ENCODE results near the gene SFMBT1. TPM values are rescaled to one million over a fixed set of nuclear protein-coding genes. Genes with fewer than 3 reads are reported as not detected.

SFMBT1 gene
- total RNA-seq, 6 experiments from 2014 or later: 3.0 to 4.8 (median 3.9) TPM

GRCh38 chr3:52890735-52891134 is 155.1 kb downstream of the SFMBT1 start:
- no peak overlapping the region; the same call in 1 of the 2 replicates for H3K27ac Mint-ChIP-seq
- H3K9me3 Mint-ChIP-seq: no peaks in the 10 kb centered on the region
- DNase-seq: no peak
- H3K36me3 Mint-ChIP-seq (ENCODE audit: low read depth): peaks cover 2% of the 10 kb centered on the region; the same call in 1 of the 2 replicates
- H3K27me3 Mint-ChIP-seq (ENCODE audit: insufficient read depth): no peaks in the 10 kb centered on the region
- H3K4me1 Mint-ChIP-seq (ENCODE audit: low read depth): peaks cover 52% of the 10 kb centered on the region
- H3K4me3 Mint-ChIP-seq: no peak overlapping the region
- TF ChIP-seq CTCF (IDR thresholded peaks at IDR 0.05): no peak

GRCh38 chr3:52889901-52890300 is 156.0 kb downstream of the SFMBT1 start:
- Mint-ChIP-seq H3K4me1 (ENCODE audit: low read depth) (peaks cover 54% of the 10 kb centered on the region), H3K27me3 (ENCODE audit: insufficient read depth) (no peaks in the 10 kb centered on the region), H3K9me3 (no peaks in the 10 kb centered on the region), H3K36me3 (ENCODE audit: low read depth) (peaks cover 10% of the 10 kb centered on the region), H3K4me3 (no peak overlapping the region), H3K27ac (peak overlapping the region; percentile 16; the same call in 1 of the 2 replicates)
- no peak for TF ChIP-seq CTCF (IDR thresholded peaks at IDR 0.05)
- no peak for DNase-seq

GRCh38 chr3:52887166-52887565 is 158.7 kb downstream of the SFMBT1 start:
- no peak for DNase-seq
- peaks cover 15% of the 10 kb centered on the region for H3K36me3 Mint-ChIP-seq (ENCODE audit: low read depth)
- H3K9me3 Mint-ChIP-seq: no peaks in the 10 kb centered on the region
- no peak for TF ChIP-seq CTCF (IDR thresholded peaks at IDR 0.05)
- H3K27ac Mint-ChIP-seq: no peak overlapping the region
- peaks cover 30% of the 10 kb centered on the region for H3K4me1 Mint-ChIP-seq (ENCODE audit: low read depth)
- H3K4me3 Mint-ChIP-seq: no peak overlapping the region
- no peaks in the 10 kb centered on the region for H3K27me3 Mint-ChIP-seq (ENCODE audit: insufficient read depth)

DNA sequence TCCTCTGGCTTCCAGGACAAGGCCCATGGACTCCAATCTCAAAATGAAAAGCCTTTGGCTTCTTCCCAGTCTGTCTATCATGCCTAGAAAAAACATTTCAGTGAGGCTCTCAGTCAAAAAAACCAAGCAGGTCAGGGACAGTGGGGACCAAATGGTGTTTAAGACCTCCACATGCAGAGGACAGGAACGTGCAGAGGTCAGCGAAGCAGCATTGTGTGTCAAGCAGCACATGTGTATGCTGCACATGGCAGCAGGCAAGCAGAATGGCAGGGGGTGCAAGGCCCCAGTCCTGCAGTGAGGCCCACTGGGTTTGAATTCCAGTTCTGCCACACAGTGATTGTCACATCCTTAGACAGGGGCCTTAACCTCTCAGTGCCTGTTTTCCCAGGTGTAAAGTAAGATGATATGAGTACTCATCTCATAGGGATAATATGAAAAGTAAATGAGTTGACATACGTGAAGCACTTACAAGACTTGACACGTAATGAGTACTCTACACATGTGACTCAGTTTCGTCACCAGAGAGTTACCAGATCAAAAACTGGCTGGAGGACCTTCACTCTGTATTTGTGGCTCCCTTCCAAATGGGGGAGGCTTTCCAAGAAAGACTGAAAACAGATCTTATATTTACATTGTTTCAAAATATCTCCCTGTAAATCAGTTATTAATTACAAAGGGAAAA is 159.7 kb downstream of the SFMBT1 start:
- Mint-ChIP-seq H3K4me3 (no peak overlapping the region), H3K9me3 (no peaks in the 10 kb centered on the region), H3K27me3 (ENCODE audit: insufficient read depth) (no peaks in the 10 kb centered on the region), H3K27ac (no peak overlapping the region), H3K36me3 (ENCODE audit: low read depth) (peaks cover 15% of the 10 kb centered on the region), H3K4me1 (ENCODE audit: low read depth) (peaks cover 24% of the 10 kb centered on the region)
- no peak for TF ChIP-seq CTCF (IDR thresholded peaks at IDR 0.05)
- no peak for DNase-seq

DNA sequence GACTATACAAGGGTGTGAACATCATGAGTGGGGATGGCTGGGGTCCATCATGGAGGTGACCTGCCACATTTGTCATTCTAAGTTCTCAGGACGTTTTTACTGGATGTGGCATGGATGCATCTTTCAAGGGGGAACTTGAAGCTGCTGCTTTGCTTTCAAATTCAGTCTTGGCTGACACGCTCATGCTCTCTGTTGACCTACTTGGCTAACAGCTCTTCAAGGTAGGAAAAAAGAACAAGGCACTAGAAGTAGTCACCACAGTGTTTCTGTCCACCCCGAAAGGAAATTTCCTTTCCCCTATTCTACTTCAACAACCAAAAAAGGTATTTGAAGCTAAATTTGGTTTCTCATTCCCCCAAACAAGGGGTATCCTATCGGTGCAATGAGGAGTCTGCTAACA is 163.5 kb downstream of the SFMBT1 start:
- Mint-ChIP-seq H3K4me1 (ENCODE audit: low read depth) (peaks cover 16% of the 10 kb centered on the region), H3K4me3 (no peak overlapping the region), H3K36me3 (ENCODE audit: low read depth) (peaks cover 21% of the 10 kb centered on the region), H3K27me3 (ENCODE audit: insufficient read depth) (no peaks in the 10 kb centered on the region), H3K9me3 (no peaks in the 10 kb centered on the region), H3K27ac (no peak overlapping the region; the same call in 1 of the 2 replicates)
- TF ChIP-seq CTCF (IDR thresholded peaks at IDR 0.05): no peak
- DNase-seq: no peak

All from HFFc6 (cell line).